ENCODE results near the gene DNLZ.
"Not testable (repeated sequence)": the region's sequence is repeated elsewhere in the genome, so short reads cannot be mapped to it uniquely, and the experiment has no call there.

DNLZ gene

GRCh38 chr9:136328622-136329041 is 34.9 kb downstream of the DNLZ start:
- peak; percentile 36 for DNase-seq

- peak; percentile 65 for DNase-seq
Observed at GRCh38 chr9:136328011-136328621, 35.4 kb downstream of the DNLZ start.

DNA sequence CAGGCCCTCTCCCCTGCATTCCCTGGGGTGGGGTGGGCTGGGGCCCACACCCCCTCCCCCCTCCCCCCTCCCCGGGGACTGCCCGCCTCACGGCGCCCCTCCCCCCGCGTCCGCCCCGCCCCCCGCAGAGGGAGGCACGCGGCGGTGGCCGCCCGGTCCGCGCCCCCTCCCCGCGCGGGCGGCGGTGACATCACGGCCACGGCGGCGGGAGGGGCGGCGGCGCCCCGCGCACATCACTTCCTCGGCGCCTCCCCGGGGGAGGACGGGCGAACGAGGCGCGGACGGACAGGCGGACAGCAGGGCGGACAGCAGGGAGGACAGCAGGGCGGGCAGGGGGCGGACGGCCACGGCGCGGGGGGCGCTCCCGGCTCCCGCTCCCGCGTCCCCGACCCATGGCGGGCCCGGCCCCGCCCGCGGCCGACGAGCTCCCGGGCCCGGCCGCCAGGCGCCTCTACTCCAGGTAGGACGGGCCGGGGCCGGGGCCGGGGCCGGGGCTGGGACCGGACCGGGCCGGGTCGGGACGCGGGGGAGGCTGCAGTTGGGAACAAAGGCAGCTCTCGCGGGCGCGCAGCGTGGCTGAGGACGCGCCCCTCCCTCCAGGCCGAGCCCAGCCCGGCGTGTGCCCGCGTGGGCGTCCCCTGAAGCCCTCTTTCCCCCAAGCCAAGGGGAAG is 36.1 kb downstream of the DNLZ start, which contains the start of gene GPSM1:
TSS of gene GPSM1 (plus strand) at position 236 of the 671 bp plus-strand sequence. CDS start at position 393, 157 bp downstream.
- peak; percentile 76 for DNase-seq

- DNase-seq: no peak
Observed at GRCh38 chr9:136326761-136327303, 36.7 kb downstream of the DNLZ start.

- no peak for DNase-seq
Observed at GRCh38 chr9:136326061-136326760, 37.3 kb downstream of the DNLZ start.

GRCh38 chr9:136325358-136325757 is 38.2 kb downstream of the DNLZ start:
- no peak for DNase-seq

GRCh38 chr9:136324501-136325300 is 38.8 kb downstream of the DNLZ start:
- peak; percentile 81 for DNase-seq

GRCh38 chr9:136323371-136323789 is 40.2 kb downstream of the DNLZ start:
- DNase-seq: peak; percentile 90

DNA sequence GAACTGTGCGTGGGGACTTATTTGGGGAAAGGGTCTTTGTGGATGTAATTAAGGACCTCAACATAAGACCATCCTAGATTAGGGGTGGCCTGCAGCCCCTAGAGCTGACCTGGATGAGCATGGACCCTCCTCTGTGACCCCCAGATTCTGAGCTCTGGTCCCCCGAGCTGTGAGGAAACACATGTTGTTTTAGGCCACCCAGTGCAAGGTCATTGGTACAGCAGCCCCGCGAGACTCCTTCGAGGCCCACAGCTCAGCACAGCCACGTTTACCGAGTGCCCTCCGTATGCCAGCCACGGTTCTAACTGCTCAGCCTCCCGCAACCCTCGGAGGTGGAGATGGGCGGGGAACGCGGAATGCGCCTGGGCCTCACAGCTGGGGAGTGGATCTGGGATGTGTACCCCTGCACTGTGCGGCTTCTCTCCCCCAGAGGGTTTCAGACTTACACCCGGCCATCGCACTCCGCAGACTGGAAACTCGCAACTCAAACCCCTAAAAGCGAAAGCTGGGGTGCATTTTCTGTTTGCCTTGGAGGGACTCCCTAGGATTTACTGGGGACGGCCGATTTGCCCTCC is 40.7 kb downstream of the DNLZ start:
- DNase-seq: no peak

DNA sequence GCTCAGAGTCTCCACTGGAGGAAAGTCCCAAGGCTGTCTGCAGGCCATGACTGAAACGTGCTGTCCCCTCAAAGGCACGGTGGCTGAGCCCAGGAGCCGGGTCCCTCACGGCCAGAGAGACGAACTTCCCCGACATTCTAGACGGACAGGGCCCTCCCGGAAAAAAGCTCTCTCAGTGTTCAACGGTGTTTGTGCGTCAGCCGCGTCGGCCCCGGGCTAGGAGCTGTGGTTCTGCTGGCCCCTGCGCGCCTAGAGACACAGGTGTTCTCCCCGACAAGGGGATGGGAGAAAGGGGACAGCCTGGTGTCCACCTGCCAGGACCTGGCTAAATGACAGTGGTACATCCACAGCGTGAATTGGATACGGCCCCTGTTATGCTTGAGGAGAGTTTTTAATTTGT is 42.0 kb downstream of the DNLZ start:
- no peak for DNase-seq

DNA sequence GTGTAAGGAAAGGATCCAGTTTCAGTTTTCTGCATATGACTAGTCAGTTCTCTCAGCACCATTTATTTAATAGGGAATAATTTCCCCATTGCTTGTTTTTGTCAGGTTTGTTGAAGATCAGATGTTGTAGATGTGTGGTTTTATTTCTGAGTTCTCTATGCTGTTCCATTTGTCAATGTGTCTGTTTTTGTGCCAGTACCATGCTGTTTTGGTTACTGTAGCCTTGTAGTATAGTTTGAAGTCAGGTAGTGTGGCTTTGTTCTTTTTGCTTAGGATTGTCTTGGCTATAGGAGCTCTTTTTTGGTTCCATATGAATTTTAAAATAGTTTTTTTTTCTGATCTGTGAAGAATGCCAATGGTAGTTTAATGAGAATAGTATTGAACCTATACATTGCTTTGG is 42.6 kb downstream of the DNLZ start:
- DNase-seq: not testable (repeated sequence)

GRCh38 chr9:136319955-136320354 is 43.6 kb downstream of the DNLZ start:
- DNase-seq: not testable (repeated sequence)

DNA sequence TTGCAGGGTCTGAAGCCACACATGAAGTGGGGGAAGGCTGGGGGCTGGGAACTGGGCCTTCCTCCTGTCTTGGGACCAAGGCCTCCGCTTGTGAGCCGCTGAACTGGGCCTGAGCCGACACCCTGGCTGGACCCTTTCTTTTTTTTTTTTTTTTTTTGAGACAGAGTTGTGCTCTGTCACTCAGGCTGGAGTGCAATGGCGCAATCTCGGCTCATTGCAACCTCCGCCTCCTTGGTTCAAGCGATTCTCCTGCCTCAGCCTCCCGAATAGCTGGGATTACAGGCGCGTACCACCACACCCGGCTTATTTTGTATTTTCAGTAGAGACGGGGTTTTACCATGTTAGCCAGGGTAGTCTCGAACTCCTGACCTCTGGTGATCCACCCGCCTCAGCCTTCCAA is 44.3 kb downstream of the DNLZ start:
- DNase-seq: not testable (repeated sequence)

- DNase-seq: no peak
Observed at GRCh38 chr9:136318776-136319241, 44.7 kb downstream of the DNLZ start.

- no peak for DNase-seq
Observed at GRCh38 chr9:136318111-136318775, 45.3 kb downstream of the DNLZ start.

GRCh38 chr9:136317695-136318094 is 45.8 kb downstream of the DNLZ start:
- DNase-seq: no peak

DNA sequence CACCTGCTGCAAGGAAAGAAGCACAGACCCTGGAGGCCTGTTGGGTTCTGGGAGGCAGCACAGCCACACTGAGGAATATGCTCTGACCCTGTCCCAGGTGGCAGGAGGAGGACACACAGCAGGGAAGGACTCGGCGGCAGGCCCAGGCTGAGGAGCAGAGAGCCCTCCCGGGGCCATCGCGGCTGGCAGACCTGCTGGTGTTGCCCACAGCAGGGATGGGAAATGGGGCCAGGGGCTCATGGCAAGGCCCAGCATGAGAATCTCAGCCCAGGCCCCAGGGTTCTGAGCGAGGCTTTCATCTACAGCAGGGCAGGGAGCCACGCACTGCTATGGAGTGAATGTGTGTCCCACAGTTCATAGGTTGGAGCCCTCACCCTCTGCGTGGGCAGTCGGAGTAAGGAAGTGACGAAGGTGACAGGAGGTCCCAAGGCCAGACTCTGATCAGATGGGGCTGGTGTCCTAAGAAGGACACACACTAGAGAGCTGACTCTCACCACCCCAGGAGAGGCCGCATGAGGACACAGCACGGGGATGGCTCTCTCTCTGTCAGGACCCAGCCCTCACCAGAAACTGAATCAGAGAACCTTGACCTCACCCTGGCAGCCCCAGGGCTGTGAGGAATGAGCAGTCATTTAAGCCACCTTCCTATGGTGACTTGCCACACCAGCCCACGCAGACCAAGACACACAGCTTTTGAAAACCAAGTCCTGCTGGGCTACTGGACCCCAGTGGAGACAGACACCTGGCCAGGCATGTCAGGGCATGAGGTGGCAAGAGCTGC is 46.5 kb downstream of the DNLZ start:
- DNase-seq: no peak

- DNase-seq: no peak
Observed at GRCh38 chr9:136316271-136316751, 47.2 kb downstream of the DNLZ start.

GRCh38 chr9:136314944-136315343 is 48.6 kb downstream of the DNLZ start:
- DNase-seq: no peak

- no peak for DNase-seq
Observed at GRCh38 chr9:136314056-136314416, 49.5 kb downstream of the DNLZ start.
